Retina (tissue), 1 donor: ENCODE results near the gene SCAMP4.

Experiments used
- DNase-seq: peaks from one replicate; pipeline ENCODE4 v3.0.0-alpha.2; 2016

SCAMP4 gene

GRCh38 chr19:1942078-1942933, 37.1 kb downstream of the SCAMP4 start:
- DNase-seq = peak; percentile 85

- DNase-seq = peak; percentile 38
These were observed 37.8 kb downstream of the SCAMP4 start for GRCh38 chr19:1942934-1943555.

GRCh38 chr19:1943661-1944087, 38.5 kb downstream of the SCAMP4 start:
- DNase-seq = no peak

- DNase-seq = no peak
These were observed 39.1 kb downstream of the SCAMP4 start for GRCh38 chr19:1944088-1944915.

GRCh38 chr19:1944916-1945561, 39.8 kb downstream of the SCAMP4 start:
- no peak for DNase-seq

- peak; percentile 67 for DNase-seq
These were observed 40.7 kb downstream of the SCAMP4 start for GRCh38 chr19:1945899-1946298.

- no peak for DNase-seq
These were observed 42.5 kb downstream of the SCAMP4 start for GRCh38 chr19:1947651-1948209.

GRCh38 chr19:1949304-1950101, 44.3 kb downstream of the SCAMP4 start:
- DNase-seq = no peak

- DNase-seq = no peak
These were observed 45.4 kb downstream of the SCAMP4 start for GRCh38 chr19:1950640-1951039.

GRCh38 chr19:1952635-1953034, 47.4 kb downstream of the SCAMP4 start:
- DNase-seq = no peak

GRCh38 chr19:1953037-1953436, 47.8 kb downstream of the SCAMP4 start:
- no peak for DNase-seq

- no peak for DNase-seq
These were observed 48.4 kb downstream of the SCAMP4 start for GRCh38 chr19:1953441-1954094.

- no peak for DNase-seq
These were observed 49.3 kb downstream of the SCAMP4 start for GRCh38 chr19:1954532-1954933.

GRCh38 chr19:1955171-1956121, 50.2 kb downstream of the SCAMP4 start:
- DNase-seq = no peak

GRCh38 chr19:1956122-1956494, 50.9 kb downstream of the SCAMP4 start:
- DNase-seq = no peak

- DNase-seq = no peak
These were observed 51.8 kb downstream of the SCAMP4 start for GRCh38 chr19:1956868-1957492.

- no peak for DNase-seq
These were observed 52.5 kb downstream of the SCAMP4 start for GRCh38 chr19:1957562-1958248.

GRCh38 chr19:1959928-1960589, 54.9 kb downstream of the SCAMP4 start:
- no peak for DNase-seq
